CD1c-positive myeloid dendritic cell (primary cell): ENCODE results near the gene WLS.
"Not testable (repeated sequence)": the region's sequence is repeated elsewhere in the genome, so short reads cannot be mapped to it uniquely, and the experiment has no call there.

Experiments used
- DNase-seq: peaks from one replicate; pipeline ENCODE4 v3.0.0-alpha.2; 2016; ENCODE audit errors: extremely low spot score

The WLS gene

DNA sequence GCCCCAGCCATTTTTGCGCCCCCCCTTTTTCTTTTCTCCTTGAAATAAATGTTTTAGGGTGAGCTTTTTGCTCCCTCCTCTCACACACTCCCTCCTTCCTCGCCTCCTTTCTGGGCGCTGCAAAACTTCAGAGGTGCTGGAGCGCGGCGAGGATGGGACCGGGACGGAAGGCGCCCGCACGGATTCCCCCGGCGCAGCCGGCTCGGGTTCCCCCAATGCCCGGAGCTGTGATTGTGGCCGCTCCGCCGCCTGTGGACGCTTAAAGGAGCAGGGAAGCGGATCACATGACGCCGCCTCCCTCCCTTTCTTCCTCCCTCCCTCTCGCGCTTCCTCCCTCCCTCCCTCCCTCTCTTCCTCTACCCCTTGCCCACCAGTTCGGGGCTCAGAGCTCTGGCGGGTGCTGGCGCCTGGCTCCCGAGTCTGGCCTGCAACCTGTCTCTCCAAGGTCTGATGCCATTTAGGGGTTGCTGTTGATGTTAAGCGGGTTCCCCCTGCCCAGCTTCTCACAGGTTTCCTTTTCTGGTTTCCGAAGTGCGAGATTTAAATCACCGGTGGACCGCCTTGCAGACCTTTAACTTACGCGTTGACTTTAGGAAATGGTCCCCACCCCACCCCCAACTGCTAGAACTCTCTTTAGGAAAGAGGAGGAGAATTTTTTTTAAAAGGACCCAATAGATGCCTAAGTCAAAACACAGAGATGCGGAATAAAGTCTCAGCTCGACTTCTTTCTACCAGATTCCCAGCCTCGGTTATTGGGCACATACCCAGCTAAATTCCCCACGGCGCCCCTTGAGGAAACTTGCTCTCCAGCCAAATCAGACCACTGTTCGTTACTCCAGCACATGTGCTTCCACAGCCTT lies at the start of gene WLS:
Gene WLS, minus strand, starts transcription at position 235 of the 860 bp plus-strand sequence. Its CDS starts 224 bp downstream, at position 11.
- DNase-seq: peak; percentile 45

- DNase-seq: no peak
These were observed 48.0 kb upstream of the WLS start for GRCh38 chr1:68280286-68280685.

GRCh38 chr1:68279846-68280245 lies 47.5 kb upstream of the WLS start:
- DNase-seq: no peak

DNA sequence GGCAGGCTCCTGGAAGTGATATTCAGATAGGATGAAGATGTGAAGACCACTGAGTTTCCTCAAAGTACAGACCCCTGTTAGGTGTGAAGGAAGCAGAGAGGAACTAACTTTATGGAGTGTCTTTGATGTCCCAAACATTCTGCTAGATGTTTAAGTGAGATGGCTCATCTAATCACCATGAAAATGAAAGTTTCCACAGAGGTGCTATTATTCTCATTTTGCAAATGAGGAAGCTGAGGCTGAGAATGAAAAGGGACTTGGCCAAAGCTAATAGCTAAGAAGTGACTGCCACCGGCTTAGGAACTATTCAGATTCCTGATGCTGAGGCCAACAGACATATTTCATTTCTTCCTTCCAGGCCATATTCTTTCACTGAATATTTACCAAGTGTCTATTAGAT lies 45.9 kb upstream of the WLS start:
- no peak for DNase-seq

DNA sequence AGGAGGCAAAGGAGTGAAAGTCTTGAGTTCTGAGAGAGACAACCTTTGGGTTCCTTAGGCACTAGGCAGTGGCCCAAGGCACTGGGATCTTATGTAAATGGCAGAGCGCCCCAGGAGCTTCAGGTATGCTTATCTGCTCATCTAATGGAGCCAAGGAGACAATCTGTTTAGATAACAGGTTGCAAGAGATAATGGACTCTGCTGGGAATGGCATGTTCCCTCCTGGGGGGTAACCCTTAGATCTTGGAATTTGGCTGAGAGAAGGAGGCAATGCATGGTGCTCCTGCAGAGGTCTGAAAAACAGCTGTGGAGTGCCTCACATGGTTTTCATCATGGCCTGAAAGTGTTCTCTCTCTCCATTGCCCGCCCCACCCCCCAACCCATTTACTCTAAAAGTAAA lies 44.1 kb upstream of the WLS start:
- no peak for DNase-seq

DNA sequence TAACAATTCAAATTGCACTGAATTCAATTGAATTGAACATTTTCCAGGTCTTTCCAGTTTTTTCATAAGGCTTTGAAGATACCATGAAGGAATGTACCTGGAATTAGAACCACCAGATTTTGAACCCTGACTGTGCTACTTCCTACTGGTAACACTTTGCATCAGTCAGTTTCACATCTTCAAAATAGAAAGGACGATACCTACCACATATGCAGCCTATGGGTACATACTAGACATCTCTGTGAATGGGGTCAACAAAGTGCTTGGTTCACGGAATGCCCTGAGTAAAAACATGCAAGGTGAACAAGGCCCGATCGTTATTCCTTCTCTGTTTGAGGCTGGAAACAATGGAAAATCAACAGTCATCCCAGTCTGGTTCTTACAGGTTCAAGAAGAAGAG lies 41.2 kb upstream of the WLS start:
- no peak for DNase-seq

GRCh38 chr1:68271596-68271995 lies 39.3 kb upstream of the WLS start:
- DNase-seq: peak; percentile 56

GRCh38 chr1:68270951-68271350 lies 38.6 kb upstream of the WLS start:
- peak; percentile 77 for DNase-seq

DNA sequence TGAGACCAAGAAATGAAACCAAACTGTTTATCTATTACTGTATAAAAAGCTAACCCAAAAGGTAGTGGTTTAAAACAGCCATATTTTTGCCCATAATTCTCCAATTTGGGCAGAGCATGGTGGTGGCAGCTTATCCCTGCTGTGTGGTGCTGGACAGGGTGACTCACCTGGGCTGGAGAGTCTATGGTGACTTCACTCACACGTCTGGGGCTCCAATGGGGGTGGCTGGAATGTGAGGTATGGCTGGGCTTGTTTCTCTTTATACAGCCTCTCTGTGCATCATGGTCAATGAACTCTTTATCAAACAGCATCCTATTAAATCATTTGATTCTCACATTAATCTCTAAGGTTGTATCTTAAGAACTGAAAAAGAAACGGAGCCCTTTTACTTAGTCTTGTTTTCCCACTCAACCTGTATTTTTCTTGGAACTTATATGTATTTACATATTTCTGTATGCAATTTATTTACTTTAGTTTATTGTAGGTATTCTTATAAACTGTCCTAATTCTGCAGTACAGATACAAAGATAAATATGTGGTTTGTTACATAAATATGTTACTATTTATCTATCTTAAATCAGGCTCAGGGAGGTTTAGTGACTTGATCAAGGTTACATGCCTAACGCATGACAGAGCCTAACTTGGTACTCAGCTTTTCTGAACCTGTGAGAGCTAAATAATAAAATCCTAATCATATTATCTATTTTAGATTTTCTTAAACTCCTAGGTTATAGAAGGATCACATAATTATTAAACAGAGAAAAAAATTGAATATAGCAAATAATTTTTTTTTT lies 37.5 kb upstream of the WLS start:
- DNase-seq: no peak

DNA sequence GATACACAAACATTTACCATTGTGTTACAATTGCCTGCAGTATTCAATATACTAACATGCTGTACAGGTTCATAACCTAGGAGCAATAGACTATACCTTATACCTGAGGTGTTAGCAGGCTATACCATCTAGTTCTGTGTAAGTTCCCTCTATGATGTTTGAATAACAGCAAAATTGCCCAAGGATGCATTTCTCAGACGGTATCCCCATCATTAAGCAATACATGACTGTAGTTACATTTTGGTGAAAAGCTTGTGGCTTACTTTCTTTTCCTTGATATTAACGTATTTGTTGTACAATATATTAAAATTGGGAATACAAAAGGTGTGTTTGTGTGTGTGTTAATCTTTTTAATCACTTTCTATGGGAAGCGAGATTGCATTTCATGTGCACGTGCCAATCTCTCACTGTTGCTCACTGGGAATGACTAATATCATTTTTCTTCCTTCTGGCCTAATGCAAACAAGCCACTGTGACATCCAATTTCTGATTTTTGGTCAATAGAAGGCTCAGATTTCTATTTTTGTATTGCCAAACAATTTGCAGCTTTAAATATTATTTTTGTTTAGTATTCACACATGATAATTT lies 36.7 kb upstream of the WLS start:
- no peak for DNase-seq

DNA sequence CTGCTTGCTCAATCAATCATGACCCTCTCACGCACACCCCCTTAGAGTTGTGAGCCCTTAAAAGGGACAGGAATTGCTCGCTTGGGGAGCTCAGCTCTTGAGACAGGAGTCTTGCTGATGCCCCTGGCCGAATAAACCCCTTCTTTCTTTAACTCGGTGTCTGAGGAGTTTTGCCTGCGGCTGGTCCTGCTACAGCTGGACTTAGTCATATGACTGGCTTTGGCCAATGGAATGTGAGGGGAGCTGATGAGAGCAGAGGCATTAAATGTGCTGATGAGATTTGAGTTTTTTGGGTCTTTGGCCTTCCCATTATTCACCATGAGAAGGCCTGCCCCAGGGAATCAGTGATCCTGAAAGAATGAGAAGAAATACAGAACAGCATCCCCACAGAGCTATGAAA lies 24.5 kb upstream of the WLS start:
- not testable (repeated sequence) for DNase-seq

GRCh38 chr1:68255301-68255700 lies 23.0 kb upstream of the WLS start:
- no peak for DNase-seq

GRCh38 chr1:68254667-68255226 lies 22.4 kb upstream of the WLS start:
- no peak for DNase-seq

DNA sequence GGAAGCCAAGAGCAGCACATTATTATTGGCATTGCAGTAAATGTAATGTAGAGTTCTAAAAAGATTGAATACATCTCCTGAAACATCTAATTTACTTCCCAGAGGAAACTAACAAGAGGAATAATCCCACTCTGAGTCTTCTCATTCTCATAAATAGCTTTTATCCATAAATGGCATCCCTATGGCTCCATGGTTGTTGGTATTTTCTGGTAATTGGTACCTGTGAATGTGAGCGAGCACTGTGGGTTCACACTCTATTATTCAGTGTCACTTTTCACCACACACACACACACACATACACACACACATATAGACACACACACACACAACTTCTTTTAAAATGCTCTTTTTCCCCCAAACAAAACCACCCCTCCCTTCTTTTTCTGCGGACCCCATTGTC lies 4.7 kb upstream of the WLS start:
- DNase-seq: no peak

- no peak for DNase-seq
These were observed 1.8 kb upstream of the WLS start for GRCh38 chr1:68234094-68234493.

DNA sequence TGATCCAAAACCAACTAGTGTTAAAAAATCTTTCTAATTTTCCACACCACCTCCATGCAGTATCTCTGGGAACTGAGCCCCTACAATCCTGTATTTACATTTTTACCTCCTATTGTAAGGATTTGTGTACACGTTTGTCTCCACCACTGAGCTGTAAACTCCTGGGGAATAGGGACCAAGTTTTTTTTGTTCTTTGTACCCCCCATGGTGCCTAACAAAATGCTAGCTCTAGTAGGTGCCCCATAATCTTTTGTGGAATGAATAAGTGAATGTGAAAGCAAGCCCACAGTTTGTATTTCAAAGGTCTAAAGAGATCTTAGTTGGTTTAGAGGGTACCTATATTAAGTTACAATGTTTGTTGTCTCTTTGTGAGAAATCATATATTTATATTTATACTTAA lies 879 bp upstream of the WLS start:
- no peak for DNase-seq

DNA sequence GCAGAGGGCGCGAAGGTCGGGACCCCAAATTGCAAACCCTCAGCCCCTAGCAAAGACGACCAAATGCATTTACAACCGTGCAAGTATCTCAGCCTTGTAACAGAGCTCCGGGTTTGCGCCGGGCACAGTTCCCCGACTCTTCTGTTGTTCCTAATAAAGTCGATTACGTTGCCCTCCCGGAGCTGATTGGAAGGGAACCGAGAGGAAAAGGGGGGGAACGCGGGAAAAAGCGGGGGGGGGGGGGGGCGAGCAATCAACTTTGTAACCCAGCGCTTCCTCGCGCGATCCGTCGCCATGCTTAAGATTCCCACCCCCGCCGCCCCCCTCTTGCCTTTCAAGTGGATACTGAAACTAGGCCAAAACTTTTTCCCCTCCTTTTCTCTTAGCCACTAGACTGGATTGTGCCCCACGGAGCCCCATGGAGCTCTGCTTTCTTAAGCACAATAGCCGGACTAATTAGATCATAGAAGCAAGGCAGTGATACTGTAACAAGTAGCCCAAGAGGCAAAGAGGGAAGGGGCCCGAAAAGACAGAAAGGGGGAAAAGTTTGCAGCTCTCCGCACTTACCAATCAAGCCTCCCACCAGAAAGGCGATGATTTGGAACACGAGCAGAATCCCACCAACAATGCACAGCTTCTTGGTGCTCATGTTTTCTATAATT lies 565 bp downstream of the WLS start:
- peak; percentile 39 for DNase-seq

DNA sequence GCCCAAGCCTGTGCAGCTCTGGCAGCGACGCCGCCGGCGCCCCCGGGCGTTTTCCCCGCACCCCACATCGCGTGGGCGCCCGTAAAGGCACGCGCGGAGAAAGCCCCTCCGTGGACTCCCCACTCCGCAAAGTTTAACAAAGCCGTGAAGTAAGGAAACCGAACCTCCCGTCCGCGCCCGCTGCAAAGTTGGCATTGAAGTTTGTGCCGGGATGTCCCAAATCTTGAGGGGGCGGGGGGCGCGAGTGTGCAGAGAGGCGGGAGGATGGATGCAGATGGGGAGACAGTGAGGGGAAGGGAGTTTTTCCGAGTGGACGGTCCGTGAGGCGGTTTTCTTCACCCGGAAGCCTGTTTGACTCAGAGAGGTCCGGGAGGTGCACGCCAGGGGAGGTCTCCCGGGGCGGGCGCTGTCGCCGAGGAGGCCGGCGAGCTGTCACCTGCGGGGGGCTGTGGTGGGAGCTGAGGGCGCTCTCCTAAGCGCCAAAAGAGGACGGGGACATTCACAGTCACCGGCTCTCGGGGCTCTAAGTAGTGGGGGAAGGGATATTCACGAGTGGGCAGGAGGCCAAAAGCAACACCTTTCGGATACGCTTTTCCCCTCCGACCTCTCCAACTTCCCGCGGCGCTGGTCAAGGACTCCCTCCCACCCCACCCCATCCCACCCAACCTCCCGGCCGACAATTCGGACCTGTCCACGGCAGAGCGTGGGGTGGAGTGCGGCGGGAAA lies 1.3 kb downstream of the WLS start:
- DNase-seq: peak; percentile 17

DNA sequence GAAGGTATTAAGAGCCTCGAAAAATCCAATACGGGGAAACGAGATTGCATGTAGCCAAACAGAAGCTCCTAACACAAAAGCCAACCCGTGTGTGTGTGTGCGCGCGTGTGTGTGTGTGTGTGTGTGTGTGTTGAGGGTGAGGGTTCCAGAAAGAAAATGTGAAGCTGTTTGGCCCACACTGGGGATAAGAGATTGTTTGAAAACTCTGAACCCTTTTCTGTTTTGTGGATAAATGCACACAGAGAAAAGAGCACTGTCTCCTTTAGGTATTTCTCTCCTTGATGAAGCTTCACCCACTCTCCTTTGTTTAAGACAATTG lies 1.9 kb downstream of the WLS start:
- DNase-seq: no peak

- DNase-seq: no peak
These were observed 2.5 kb downstream of the WLS start for GRCh38 chr1:68229650-68230483.
